ENCODE measurements around the gene AK9.
A peak's percentile ranks its signal among the peaks of the same experiment; 100 is the strongest.
"Not testable (repeated sequence)": the region's sequence is repeated elsewhere in the genome, so short reads cannot be mapped to it uniquely, and the experiment has no call there.

The AK9 gene

GRCh38 chr6:109623288-109623687 is 67.7 kb downstream of the AK9 start:
- DNase-seq: no peak

DNA sequence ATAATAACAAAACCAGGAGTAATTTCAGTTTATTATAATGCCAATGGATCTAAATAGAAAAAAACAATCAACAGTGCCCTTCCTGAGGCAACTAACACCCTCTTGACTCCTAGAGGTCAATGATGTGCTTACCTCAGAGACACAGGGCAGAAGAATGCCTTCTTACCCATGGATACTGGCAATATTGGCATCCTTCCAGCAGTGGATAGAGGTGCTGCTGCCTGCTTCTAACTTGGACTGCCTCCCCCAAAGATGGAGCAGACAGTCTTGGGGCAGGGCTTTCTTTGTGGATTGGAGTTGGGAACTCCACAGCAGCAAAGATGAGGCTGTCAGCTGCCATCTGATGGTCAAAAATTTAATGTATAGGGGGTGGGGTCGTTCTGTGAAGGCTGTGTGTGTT is 78.7 kb downstream of the AK9 start:
- no peak for DNase-seq

DNA sequence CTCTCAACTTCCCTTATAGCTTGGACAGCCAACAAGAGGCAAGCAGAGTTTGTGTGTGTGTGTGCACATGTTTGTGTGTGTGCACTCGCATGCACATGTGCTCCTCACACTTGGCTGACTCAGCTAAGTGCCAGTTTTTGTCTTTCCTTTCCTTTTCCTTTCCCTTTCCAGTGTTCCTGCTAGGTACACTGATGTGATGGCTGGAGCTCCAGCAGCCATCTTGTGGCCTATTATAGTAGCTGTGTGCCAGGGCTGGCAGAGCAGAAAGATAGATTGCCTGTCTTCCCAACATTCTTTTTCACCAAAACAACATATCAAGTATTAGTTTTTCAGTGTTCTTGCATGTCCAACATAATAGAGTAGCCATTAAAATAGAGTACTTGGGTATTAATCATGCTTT is 79.5 kb downstream of the AK9 start:
- DNase-seq: no peak

DNA sequence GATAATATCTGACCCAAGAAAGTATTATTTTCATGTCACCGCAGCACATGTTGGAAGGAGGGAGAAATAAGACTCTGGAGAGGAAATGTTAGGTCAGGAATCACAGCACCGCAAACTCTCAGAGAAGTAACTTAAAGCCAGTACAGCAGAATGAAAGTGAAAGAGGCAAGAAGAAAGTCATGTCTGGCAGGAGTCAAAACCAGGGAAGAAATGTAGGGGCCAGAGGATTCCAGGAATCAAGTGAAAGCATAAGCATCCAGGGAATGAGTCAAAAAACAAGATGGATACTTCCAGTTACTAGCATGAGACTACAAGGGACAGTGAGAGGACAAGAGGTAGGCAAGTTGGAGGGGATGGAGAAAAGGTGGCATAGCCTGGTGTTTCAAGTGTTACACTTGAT is 80.4 kb downstream of the AK9 start:
- DNase-seq: no peak

DNA sequence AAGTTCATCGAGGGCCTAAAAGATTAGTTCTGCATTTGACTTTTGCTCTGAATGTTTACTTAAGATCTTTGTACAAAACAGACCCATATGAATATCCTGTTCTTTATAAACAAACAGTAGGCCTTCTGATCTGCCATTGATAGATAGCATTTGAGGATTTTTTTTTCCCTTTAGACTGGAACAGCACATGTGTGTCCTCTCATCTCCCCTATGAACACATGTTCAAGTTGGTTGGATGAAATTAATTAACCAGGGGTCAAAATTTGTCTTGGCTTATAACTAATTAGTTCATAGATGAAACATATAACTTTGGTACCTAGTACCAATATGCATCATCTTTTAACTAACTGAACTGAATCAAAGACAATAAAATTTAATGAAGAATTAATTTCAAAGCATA is 81.3 kb downstream of the AK9 start:
- no peak for DNase-seq

GRCh38 chr6:109606359-109606758 is 84.6 kb downstream of the AK9 start:
- DNase-seq: no peak

- DNase-seq: peak; percentile 61
These were observed 95.0 kb downstream of the AK9 start for GRCh38 chr6:109595998-109596397.

- DNase-seq: no peak
These were observed 110.5 kb downstream of the AK9 start for GRCh38 chr6:109580519-109580918.

GRCh38 chr6:109579361-109579760 is 111.6 kb downstream of the AK9 start:
- no peak for DNase-seq

DNA sequence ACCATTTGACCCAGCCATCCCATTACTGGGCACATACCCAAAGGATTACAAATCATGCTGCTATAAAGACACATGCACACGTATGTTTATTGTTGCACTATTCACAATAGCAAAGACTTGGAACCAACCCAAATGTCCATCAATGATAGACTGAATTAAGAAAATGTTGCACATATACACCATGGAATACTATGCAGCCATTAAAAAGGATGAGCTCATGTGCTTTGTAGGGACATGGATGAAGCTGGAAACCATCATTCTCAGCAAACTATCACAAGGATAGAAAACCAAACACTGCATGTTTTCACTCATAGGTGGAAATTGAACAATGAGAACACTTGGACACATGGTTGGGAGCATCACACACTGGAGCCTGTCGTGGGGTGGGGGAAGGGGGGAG is 121.1 kb downstream of the AK9 start:
- not testable (repeated sequence) for DNase-seq

DNA sequence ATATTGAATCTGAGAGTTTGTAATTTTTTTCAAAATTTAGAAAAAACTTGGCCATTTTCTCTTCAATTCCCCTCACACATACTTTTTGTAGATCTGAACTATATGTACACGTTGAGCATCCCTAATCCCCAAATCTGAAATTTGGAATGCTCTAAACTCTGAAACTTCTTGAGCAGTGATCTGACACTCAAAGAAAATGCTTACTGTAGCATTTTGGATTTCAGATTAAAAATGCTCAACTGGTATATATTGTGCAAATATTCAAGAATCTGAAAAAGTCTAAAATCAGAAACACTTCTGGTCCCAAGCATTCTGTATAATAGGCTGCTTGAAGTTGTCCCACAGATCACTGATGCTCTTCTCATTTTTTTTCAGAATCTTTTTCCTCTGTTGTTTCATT is 129.2 kb downstream of the AK9 start:
- no peak for DNase-seq

DNA sequence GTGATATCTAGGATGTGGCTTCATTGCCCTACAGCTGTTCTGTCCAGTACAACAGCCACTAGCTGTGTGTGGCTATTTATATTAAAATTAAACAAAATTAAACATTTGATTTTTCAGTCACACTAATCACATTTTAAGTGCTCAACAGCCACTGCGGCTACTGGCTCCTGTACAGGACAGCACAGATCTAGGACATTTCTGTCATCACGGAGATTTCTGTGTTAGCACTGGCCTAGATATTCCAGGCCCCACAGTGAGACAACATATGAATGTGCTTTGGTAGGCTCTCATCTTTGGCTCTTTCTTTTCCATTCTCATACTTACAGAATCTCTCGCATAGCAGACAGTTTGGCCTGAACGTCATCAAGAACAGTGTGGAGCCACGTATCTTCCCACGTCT is 159.6 kb downstream of the AK9 start:
- no peak for DNase-seq

DNA sequence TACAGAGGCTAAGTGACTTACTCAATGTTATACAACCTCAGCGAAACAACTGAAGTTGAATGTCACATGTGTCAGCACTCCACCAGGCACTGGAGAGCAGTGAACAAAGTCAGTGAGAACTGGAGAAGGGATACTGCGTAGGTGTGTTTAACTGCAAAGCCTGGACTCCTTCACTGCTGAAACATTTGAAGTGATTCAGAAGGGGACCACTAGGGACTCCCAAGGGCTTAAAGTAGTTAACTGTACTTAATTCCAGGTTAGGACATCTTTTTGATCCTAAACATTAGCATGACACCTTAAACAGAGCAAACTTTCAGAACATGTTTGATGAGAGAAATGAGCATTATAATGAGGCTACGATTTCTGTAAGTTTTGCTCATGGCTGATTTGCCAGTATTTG is 163.0 kb downstream of the AK9 start:
- peak; percentile 34 for DNase-seq

GRCh38 chr6:109526905-109527628 is 163.9 kb downstream of the AK9 start:
- peak; percentile 70 for DNase-seq

- DNase-seq: no peak
These were observed 166.9 kb downstream of the AK9 start for GRCh38 chr6:109524129-109524528.

DNA sequence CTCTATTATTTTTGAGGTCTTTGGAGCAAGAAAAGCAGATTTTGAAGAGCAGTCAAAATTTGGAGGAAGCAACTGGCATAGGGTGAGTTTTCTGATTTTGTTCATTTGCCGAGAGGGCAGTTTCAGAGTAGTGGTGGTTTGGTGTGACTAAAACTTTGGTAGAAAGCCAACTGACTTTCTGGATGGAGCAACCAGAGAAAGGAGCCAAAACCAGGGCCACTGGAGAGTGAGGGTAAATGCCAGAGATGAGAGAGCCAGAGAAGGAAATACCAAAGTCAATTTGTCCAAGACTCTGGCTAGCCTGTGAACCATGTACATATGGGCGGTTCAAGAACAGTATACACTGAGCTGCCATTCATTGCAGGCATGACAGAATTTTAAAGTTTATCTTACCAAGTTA is 167.5 kb downstream of the AK9 start:
- no peak for DNase-seq

- DNase-seq: no peak
These were observed 169.9 kb downstream of the AK9 start for GRCh38 chr6:109521080-109521479.

DNA sequence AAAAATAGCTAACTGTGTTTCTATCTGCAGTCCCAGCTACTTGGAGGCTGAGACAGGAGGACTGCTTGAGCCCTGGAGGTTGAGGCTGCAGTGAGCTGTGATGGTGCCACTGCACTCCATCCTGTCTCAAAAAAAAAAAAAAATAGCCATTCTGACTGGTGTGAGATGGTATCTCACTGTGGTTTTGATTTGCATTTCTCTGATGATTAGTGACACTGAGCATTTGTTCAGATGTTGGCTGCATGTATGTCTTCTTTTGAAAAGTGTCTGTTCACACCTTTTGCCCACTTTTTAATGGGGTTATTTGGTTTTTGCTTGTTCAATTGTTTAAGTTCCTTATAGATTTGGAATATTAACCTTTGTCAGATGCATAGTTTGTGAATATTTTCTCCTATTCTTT is 171.4 kb downstream of the AK9 start:
- not testable (repeated sequence) for DNase-seq

GRCh38 chr6:109516929-109517328 is 174.1 kb downstream of the AK9 start:
- DNase-seq: no peak

- DNase-seq: no peak
These were observed 175.1 kb downstream of the AK9 start for GRCh38 chr6:109515781-109516409.

DNA sequence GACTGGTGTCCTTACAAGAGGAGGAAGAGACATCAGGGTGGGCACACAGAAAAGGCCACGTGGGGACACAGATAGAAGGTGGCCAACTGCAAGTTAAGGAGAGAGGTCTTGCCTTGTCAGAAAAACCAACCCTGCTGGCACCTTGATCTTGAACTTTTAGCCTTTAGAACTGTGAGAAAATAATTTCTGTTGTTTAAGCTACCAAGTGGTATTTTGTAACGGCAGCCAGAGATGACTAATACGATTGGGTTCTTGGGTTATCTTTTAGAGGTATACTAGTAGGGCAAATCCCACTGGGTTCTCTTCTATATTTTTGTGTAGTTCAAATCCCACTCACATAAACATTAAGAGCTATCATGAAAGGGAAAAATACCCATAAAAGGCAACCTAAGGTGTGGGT is 176.1 kb downstream of the AK9 start:
- DNase-seq: no peak

DNA sequence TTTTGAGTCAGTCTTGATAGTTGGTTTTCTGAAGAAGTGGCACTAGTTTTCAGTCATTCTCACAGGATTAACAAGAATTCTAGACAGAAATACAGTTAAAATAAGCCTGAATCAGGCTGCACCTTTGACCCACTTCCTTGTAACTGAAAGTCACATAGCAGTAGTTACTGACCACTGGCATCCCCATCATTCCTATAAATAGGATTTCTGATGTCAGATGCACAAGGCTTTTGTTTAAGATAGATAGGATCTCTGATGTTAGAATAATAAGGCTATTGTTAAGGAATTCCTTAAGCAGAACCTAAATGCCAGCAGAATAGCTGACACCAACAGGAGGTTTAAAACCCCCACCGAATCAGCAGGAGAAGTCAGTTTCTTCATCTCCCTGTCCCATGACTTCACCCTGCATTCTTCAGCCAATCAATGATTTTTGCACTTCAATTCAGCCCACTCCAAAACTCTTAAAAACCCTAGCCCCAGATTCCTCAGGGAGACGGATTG is 177.4 kb downstream of the AK9 start:
- DNase-seq: no peak

GRCh38 chr6:109512271-109512817 is 178.7 kb downstream of the AK9 start:
- no peak for DNase-seq

GRCh38 chr6:109511832-109512231 is 179.2 kb downstream of the AK9 start:
- DNase-seq: no peak
